Activated CD4-positive, CD25-positive, alpha-beta regulatory T cell treated with anti-CD3 and anti-CD28 coated beads, Interleukin-2, amount 50 U/mL, for 24 hours (primary cell): ENCODE data around the gene CORO6.

ENCODE experiments used
- ATAC-seq, 2 donors: fragments of 150-1000 bp; cut with Tn5 transposase; one replicate each; pipeline ENCODE4 v1.10.0; 2021; ENCODE audit warnings: mild to moderate bottlenecking in 1 of 2, moderate library complexity in 1 of 2

Gene CORO6

DNA sequence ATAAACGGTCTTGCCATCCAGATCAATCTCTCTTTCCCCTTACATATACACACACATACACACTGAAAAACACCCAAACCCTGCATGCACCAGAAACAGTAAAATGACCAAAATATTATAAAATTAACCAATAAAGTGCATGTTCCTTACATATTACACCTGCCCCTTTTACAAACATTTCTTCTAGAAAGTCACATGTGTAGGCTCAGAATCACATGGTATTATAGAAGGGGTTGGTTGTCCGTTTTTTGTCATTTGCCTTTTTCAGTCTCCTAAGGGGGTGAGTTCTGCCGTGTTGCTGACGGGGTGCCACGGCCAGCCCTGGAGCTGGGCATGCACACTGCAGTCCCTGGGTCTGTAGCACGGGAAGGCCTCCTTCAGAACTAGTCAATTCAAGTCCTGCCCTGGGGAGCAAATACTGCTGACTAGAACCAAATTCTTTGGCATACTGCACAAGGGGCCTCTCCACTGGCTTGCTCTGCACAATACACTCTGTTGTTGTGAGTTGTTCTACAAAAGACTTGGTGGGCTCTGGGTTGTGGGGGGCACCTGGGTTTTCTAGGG is 8.0 kb upstream of the CORO6 start:
- ATAC-seq, result no peak

DNA sequence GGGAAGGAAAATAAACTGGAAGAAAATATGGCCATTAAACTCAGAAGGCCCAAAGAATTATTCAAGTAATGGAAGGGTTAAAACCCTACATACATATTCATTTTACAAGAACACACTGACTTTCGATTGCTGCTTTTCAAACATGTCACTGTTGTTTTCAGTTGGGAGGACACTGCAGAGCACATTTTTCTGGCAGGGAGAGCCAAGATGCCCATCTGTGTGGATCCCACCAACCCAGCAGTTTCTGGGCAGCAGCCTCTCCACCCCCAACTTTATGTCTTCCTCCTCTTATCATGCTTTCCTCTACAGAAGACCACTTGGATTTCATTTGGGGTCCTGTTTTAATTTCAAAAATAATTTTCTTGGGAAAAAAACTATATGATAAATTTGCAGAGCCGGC is 7.1 kb upstream of the CORO6 start:
- ATAC-seq, result no peak

DNA sequence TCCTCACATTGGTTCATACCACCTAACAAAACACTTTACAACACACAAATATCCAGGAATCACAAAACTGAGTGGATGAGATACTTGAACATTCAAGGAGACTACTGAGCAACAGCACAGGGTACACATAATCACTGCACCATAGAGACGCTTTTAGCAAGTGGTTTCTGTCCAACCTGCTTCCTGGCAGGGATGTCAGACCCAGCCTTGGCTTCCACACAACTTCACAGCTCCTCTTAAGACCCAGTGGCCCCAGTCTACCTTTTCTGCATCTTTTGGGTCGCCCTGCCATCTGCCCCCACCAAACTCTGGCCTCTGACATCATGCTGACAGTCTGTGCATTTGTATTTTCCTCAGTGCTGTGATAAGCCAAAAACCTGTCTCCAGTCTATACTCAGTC is 5.9 kb upstream of the CORO6 start:
- no peak for ATAC-seq

DNA sequence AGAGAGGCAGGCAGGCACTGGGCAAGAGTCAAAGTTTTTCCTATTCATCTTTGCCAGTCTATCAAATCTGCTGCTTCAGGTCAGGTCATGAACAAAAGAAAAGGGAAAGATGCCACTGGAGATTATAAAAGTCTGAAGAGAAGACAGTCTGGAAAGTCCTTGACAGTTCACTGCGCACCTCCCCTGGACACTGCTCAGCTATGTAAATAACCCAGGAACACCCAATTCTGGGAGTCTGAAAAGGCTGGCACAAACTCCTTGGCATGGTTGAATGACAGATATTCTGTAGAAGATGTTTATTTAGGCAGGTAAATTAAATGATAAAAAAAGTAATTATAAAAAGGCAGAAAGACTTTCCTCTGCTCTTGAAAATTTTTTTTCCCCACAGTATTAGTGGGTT is 5.2 kb upstream of the CORO6 start:
- ATAC-seq, result no peak

DNA sequence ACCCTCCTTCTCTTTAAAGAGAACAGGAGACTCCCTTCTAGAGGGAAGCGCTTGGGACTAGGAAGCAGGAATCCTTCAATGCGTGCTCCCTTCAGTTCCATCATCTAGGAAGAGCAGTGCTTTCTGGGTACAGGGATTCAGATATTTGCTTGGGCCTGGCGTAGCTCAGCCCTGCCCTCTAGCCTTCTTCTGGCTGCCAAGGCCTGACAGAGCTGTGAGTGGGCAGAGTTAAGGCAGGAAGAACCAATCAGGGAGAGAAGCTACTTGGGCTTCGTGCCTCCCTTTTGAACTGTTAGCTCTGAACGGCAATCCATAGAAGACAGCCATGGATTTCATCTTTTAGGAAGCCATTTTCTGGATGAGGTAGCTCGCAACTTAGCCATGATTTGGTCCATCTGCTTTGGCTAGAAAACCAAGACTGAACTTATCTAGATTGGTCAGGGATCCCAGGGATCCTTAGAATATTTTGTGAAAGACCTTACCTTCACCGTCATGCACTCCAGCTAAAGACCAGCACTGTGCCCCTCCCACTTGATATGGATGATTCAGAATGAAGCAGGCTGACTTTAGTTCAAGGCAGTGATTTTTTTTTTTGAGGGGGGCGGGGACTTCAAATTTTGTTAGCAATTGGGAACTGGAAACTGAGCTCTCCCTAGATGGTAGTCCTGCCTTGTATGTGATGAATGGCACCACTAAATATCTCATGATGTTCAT is 2.5 kb upstream of the CORO6 start:
- ATAC-seq, result no peak

DNA sequence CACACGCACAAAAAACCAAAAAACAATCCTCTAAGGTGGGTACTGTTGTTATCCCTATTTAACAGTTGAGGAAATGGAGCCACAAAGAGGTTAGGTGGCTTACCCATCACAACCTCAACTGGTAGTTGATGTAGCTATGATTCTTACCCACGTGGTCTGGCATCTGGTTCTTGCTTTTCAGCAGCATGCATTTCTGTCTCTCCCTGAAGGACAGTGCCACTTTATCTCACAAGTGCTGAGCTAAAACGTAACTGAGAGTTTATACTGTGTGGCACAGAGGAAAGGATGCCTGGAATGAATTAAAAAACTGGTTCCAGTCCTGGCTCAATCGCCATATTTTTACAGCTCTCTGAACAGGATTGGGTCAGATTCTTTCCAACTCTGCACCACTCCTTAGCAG is 1.9 kb upstream of the CORO6 start:
- peak in 1 of 2 donors; percentile 19 for ATAC-seq

DNA sequence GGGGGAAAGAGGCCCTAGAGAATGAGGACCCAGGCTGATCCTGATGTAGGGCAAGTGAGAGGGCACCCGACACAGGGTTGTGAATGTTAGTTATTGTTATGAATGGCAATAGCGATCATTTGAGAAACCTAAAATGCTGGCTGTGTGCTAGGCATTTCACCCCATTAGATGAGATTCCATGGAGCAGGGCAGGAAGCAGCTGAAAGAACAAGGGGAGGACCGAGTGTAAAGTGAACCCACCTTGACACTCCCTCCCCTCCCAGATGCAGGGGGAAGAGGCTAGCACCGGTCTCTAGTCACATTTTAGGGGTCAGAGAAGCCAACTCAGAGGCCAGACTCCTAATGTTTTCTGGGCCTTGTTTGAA is 553 bp upstream of the CORO6 start:
- ATAC-seq, result no peak

DNA sequence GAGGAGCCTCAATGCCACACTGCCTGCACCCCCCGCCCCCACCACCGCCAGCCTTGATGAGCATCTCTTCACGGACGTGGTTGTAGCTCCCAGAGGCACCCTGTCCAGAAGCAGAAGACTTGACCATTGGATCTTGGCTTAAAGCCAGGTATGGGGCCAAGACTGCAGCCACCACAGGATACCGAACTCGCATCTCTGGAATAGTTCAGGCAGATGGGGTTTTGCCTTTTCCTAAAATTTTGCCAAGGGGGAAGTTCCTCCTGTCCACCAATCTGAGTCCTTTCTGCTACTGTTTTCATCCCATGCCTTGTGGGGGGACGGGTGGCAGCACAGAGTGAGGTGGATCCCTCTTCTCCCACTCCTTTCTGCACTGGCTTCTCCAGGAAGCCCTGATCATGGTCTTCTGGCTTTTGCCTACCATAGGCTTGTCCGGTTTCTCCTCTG is 939 bp downstream of the CORO6 start:
- ATAC-seq, result no peak

DNA sequence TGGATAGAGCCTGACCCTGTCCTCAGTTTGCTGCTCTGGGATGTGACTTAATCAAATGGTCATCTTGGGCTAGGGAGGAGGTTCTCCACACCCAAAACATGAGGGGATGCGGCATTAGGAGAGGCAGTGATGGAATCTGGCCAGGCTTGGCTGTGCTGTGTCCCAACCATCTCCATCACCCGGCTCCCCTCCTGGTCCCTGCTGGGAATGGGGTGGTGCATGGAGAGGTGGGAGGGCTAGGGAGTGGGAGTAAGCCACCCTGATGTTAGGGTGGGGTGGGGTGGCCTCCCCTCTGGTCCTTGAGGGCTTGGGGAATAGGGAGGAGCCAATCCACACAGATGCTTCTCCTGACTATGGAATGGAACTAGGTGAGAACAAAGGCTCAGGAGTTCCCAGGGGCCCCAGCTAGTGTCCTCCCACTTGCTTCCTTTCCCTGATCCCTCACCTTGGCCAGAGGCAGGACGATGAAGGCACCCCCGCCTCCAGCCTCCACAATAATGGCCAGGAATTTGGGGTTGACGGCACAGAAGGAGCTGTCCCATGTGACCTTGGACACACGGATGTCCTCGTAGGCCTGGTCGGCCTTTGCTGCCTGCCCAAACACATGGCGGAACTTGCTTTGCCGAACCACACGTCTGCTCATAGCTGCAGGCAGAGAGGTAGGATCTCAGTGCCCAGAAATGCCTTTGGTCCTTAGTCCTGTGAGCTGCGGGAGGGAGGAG is 1.8 kb downstream of the CORO6 start:
- no peak for ATAC-seq

DNA sequence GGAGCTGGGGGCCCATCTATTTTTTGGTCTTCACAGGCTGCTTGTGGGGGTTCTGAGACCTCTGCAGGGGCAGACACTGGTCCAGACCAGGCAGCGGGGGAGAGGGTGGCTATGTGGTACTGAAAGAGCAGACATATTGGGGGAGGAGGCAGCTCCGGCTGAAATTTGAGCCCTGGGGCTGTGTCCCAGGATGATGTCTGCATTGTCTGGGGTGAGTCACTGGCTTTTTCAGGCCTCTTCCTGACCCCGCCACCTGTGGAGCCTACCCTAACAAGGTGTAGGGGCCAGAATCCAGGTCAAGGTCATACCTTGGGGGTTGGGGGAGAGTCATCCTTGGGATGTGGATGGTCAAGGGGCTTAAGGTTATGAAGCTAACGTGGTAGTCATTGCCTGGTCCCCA is 2.4 kb downstream of the CORO6 start:
- no peak for ATAC-seq

DNA sequence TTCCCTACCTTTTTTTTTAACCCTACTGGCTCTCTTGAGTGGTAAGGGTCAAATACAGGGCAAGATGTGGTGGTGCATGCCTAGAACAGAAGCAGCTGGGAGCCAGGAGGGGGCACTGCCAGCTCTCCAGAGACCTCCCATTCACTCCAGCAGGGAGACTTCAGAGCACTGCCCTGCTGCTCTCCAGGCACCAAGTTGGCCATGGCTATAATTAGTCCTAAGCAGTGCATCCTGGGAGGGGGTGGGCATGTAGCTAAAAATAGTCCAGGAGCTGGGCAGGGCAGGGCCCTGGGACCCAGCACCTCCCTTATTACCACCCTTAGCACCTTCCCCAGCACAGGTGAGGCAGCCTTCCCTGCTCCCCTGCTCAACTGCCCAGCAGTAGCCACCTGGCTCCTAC is 3.5 kb downstream of the CORO6 start:
- ATAC-seq, result no peak

DNA sequence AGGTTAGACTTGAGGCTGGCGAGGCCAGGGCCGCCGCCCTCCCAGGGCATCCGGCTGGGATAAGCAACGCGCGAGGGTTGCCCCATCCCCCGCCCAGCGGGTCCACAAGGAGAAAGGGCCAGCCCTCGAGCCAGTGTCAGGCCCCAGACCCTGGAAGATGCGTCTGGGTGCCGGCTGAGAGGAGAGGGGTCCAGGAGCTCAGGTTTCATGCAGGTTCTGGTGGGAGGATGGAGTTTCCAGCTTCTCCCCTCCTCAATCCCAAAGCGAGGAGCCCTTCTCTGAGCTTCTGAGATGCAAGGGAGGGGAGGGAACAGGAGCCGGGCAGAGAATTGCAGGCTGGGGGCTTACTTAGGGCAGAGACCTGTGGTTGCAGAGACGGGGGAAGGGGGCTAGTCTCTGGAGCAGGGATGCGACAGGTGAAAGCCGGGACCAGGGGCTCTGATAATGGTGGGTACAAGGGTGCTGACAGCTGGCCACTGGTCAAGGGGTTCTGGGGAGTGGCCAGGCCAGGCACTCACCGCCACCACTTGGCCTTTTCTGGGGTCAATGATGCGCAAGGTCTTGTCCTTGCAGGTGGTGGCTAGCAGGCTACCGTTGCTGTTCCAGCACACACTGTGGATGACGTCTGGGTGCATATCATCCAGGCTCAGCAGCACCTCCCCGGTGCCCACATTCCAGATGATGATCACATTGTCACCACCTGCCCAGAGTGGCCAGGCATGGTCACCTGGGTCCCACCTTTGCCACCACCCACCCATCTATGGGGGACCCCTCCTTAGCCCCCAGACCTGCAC is 4.2 kb downstream of the CORO6 start:
- ATAC-seq, result no peak

DNA sequence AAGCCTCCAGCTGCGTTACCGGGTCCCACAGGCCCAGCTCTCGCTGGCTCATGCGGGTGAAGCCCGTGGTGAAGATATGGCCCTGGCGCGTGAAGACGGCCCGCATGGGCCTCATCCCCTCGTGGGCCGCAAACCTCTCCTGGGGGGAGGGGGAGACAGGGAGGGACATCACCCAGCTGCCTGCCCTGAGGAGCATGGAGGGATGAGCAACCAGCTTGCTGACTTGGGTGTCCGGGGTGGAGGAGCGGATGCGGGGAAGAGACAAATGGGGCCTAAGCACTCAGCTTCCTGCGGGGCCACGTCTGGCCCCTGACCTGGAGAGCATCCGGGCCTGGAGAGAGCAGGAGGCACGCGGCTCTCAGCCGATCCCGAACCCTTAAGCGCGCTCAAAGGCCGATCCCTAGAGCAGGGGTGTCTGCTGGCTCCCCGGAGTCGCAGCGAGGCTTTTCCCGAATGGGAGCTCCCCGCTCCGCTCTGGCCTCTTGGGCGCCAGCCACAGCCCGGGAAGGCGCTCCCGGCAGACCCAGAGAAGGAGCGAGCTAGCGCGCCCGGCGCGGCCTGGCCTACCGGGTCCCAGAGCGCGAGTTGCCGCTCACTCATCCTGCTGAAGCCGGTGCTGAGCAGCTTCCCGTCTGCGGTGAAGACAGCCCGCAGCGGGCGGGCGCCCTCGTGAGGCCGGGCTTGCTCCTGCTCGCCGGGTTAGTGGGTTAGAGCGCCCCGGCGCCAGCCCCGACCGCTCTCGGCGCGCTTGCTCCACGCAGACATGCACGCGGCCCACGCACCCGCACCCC is 5.0 kb downstream of the CORO6 start:
- peak; percentile 45 to 51 for ATAC-seq

DNA sequence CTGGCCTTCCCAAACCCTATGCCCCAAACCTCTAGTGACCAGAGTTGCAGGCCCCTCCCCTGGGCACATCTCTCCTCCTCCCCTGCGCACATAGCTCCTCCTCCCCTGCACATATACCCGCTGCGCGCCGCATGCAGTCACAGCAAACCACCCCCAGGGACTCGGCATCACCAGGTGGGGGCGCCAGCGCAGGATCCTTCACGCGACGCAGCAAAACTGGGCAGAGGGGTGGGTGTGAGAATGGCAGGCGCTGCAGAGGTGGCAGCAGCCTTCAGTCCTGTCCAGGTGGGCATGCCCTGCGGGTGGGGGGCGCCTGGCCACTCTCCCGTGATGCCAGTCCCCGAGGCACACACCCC is 5.6 kb downstream of the CORO6 start:
- ATAC-seq, result peak; percentile 72 to 73

DNA sequence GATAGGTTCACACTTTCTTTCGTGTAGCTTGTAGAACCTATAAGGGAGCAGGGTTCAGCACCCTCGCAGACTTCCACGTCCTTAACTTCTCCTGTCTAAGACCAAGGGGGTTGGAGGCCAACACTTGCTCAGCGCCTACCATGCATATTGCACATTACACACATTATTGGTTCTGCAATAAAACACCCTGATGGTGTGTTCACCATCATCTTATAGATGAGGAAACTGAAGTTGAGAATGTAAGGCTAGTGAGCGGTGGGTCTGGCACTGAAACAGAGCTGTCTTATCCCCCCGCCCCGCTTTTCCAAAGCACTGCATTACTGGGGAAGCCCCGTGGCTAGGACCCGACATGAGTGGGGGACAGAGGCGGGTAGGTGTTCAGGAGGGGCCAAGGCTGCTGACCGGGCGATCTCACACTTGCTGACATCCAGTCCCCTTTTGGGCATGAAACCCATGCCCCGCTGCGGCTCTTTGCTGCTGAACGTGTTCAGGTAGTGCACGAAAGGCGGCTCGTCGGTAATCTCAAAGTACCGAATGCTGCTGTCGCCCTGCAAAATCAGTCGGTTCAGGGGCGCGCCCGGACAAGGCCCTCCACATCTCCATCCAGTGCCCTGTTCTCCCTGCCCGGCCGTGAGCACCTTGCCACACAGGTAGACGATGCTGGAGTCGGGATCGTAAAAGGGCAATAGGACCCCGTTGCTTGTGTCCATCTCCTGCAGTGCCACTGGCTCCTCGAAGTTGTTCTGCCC is 6.2 kb downstream of the CORO6 start:
- ATAC-seq, result no peak

DNA sequence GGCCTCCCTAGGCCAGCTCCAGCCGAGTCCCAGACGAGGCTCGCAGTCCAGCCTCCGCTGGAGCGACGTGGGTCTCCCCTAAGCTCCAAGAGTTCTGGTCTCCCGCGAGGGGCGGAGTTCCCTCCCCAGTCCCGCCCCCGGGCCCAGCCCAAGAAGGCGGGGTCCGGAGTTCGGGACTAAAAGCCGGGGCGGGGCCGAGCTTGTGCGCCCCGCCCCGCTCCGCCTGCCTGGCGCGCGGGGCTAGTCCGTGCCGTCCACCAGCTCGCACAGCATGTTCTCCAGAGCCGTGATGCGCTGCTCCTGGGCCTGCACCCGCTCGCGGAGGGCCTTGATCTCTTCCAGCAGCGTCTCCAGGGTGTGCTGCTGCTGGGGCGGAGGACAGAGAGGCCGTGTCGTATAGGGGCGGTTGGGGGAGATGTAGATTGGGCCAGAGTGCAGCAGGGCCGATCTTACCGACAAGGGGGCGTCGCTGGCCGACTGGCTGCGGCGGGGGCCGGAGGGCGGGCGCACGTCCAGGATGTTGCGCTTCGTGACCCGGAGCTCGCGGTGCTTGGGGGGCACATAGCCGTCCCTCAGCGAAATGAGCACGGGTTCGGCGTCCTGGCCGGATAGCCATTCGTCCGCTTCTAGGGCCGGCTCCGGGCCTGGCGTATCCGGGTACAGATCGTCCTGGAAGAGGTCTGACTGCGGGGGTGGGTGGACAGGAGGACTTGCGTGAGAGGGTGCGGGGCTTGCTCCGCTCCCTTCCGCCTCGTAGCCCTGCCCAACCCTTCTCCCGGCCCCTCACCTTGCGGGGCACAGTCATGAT is 7.0 kb downstream of the CORO6 start:
- peak; percentile 52 to 64 for ATAC-seq

DNA sequence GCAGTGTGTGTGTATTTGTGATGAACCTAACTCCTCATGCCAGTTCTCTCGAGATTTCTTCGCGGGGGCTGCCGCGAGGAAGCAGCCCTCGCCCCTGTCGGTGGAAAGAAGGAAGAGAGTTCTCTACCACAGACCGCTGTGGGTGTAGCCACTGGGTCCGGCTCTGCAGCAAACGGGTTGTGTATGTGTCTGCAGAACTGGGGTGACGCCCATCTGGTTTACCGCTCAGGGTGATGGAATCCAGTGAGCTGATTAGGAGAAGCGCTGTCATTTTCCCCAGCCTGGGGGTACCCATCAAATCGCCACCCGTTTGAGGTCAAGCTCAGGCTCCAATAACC is 7.7 kb downstream of the CORO6 start:
- peak in 1 of 2 donors; percentile 6 for ATAC-seq

DNA sequence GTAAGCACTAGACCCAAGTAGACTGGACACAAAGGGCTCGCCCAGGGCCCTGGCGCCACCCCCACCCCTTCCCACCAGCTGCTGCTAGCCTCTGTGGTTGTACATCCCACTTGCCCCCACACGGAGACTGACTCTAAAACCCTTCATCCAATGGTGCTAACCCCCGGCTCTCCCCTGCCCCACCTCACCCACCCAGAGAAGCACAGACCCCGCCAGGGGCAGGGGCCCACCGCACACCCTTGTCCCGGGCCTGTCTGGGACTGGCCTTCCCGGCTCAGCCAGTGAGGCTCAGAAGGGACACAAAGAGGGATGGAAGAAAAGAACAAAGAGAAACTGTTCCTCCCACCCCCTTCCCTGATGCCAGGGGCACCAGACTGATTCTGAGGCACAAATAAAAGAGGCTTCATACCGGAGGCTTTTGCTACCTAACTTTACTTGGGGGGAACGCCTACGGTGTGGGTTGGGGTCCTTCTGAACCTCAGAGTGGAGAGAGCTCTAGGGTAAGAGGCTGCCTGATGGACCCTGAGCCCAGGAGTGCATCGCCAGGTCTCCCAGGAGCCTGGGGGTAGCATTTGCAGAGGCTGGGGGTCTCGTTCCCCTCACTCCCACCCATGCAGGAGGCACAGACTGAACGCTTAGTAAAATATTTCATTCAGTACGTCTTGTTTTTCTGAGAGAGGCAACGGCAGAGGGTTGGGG is 8.2 kb downstream of the CORO6 start:
- no peak for ATAC-seq

DNA sequence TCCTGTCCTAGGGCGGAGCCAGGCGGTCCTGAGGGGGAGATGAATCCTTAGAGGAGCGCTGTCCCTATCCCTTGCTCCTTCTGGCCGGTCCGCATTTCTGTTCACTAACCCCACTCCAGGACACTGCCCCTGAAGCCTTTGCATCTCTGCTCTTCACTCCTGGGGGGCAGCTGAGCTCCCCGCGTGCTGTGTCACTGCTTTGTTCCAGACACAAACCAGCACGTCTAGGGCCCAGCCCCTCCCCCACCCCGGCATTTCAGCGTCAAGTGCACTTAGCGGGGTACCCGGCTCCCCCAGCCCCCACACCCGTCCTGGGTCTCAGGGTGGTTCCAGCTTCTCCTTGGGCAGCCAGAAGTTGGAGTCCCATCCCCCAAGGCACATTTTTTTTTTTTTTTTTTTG is 8.9 kb downstream of the CORO6 start:
- no peak for ATAC-seq

DNA sequence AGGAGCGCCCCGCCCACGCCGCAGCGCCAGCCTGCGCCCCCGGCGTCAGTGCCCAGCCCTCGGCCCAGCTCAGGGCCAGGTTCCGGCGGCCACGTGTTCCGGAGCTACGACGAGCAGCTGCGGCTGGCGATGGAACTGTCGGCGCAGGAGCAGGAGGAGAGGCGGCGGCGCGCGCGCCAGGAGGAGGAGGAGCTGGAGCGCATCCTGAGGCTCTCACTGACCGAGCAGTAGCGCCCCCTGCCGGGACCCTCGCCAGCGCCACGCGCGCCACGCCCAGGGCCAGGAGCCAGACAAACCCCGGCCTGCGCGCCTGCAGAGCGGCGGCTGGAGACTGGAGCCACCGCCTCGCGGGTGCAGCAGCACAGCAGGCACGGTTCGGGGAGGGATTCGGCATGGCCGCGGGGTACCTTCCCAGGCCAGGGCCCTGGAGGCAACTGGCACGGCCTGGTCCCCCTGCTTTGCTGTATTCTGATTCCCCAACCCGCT is 9.3 kb downstream of the CORO6 start:
- ATAC-seq, result peak; percentile 42 to 54
